Epithelial cell of proximal tubule (primary cell): ENCODE results near the gene HLCS. TPM values are rescaled to one million over a fixed set of nuclear protein-coding genes. Genes with fewer than 3 reads are reported as not detected.

Experiments used
- DNase-seq: peaks from one replicate; pipeline ENCODE4 v3.0.0-alpha.2; 2011; ENCODE audit warnings: low read depth
- H3K4me3 ChIP-seq: 2 replicates; pipeline ENCODE4 v1.5.1; 2011; ENCODE audit warnings: low read depth, mild to moderate bottlenecking, low read length
- total RNA-seq: library from RNA; depleted of rRNA; stranded (reverse); fragments of >200 nt; gene quantifications from 2 replicates; pipeline ENCODE4 v1.2.3, GENCODE V29; 2015
- TF ChIP-seq, protein P1 (sequence below): conservative IDR thresholded peaks from 2 replicates; pipeline ENCODE4 v1.5.1; 2012; ENCODE audit warnings: low read depth, mild to moderate bottlenecking, low read length

The HLCS gene
- total RNA-seq, 1 donor from 2014 or later, result 21.0 TPM

DNA sequence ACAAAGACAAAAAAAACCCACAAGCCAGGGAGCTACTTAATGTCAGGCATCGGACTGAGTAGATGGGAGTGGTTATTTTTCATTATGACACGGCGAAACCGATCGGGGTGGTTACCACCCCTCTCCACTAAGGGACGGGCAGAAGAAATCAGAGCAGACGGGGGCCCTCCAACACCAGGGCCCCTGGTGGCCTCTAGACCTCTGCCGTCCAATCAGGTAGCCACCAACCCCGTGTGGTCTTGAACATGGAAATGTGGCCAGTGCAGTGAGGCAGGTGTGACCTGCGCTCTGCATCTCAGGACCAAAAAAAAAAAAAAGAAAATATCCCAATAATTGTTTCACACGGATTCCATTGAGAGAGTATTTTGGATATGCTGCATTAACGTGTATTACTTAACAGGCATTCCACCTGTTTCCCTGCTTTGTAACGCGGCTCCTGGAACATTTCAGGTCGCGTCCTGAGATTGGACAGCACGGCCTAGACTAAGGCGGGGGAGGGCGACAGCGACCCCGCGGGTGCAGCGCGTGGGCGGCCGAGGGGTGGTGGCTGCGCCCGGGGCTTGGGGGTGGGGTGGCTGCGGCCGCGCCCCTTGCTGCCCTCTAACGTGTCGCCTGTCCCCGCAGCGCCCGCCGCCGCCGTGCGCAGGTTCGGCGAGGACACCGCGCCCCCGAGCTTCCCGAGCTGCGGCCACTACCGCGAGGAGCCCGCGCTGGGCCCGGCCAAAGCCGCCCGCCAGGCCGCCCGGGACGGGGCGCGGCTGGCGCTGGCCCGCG is 219.2 kb downstream of the HLCS start:
- TF ChIP-seq, protein P1, sequence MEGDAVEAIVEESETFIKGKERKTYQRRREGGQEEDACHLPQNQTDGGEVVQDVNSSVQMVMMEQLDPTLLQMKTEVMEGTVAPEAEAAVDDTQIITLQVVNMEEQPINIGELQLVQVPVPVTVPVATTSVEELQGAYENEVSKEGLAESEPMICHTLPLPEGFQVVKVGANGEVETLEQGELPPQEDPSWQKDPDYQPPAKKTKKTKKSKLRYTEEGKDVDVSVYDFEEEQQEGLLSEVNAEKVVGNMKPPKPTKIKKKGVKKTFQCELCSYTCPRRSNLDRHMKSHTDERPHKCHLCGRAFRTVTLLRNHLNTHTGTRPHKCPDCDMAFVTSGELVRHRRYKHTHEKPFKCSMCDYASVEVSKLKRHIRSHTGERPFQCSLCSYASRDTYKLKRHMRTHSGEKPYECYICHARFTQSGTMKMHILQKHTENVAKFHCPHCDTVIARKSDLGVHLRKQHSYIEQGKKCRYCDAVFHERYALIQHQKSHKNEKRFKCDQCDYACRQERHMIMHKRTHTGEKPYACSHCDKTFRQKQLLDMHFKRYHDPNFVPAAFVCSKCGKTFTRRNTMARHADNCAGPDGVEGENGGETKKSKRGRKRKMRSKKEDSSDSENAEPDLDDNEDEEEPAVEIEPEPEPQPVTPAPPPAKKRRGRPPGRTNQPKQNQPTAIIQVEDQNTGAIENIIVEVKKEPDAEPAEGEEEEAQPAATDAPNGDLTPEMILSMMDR, result no peak
- H3K4me3 ChIP-seq, result peak overlapping the region; percentile 33
- no peak for DNase-seq

DNA sequence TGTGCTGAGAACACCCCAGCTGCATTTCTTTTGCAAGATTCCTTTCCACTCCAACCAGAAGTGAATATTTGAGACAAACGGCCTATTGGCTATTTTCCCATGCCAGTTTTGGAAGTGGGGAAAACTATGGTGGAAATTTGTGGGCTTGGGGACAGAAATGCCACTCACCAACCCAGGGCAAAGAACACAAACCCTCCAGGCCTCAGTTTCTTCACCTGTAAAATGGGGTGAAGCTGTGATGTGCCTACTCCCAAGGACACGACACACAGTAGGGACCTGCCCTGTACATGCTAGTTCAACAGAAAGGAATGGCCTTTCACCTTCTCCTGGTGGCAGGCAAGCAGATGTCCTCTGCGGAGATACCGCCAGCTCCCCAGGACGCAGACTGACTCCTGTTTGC is 221.0 kb downstream of the HLCS start:
- DNase-seq, result no peak
- H3K4me3 ChIP-seq, result no peak overlapping the region
- TF ChIP-seq, protein P1, result no peak

DNA sequence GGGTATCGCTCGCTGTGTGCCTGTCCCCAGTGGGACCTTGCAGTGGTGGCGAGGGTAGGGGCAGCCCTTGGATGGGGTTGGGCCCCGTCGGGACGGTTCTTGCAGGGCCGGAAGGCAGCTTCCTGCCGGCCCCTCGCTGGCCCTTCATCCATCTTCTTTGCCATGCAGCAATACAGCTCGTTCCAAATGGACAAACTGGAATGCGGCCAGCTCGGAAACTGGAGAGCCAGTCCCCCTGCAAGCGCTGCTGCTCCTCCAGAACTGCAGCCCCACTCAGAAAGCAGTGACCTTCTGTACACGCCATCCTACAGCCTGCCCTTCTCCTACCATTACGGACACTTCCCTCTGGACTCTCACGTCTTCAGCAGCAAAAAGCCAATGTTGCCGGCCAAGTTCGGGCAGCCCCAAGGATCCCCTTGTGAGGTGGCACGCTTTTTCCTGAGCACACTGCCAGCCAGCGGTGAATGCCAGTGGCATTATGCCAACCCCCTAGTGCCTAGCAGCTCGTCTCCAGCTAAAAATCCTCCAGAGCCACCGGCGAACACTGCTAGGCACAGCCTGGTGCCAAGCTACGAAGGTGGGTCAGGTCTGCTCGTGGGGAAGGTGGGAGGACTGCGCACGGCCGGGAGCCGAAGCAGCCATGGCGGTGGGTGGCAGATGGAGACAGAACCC is 221.8 kb downstream of the HLCS start:
- DNase-seq, result no peak
- TF ChIP-seq, protein P1, result no peak
- peak overlapping the region; percentile 8 for H3K4me3 ChIP-seq

DNA sequence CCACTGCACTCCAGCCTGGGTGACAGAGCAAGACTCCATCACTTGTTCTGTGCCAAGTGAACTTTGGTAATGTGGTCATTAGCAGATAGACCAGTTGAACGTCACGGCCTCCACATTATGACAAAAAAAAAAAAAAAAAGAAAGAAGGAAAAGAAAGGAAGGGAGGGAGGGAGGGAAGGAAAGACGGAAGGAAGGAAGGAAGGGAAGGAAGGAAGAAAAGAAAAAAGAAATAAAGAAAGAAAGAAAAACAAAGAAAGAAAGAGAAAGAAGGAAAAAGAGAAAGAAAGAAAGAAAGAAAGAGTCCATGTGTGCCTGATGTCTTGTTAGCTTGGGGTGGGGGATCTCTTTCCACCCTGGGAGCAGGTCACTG is 222.3 kb downstream of the HLCS start:
- H3K4me3 ChIP-seq, result peak overlapping the region; percentile 8
- TF ChIP-seq, protein P1, result no peak
- no peak for DNase-seq

DNA sequence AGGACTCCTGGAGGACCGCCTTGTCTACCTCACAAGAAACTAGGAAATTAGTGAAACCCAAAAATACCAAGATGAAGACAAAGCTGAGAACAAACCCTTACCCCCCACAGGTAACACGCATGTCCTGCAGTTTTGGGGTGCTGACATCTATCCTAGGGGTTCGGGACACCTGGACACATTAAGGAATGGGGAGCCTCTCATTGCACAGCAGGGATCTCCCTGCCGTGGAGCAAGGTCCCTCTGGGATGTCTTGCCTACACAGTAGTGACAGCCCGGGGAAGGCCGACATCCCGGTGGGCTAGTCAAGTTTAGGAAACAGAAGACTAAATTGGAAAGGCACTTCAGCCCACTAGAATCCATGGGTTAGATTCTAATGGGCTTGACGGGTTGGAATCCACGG is 223.0 kb downstream of the HLCS start:
- TF ChIP-seq, protein P1, result no peak
- DNase-seq, result no peak
- no peak overlapping the region for H3K4me3 ChIP-seq

DNA sequence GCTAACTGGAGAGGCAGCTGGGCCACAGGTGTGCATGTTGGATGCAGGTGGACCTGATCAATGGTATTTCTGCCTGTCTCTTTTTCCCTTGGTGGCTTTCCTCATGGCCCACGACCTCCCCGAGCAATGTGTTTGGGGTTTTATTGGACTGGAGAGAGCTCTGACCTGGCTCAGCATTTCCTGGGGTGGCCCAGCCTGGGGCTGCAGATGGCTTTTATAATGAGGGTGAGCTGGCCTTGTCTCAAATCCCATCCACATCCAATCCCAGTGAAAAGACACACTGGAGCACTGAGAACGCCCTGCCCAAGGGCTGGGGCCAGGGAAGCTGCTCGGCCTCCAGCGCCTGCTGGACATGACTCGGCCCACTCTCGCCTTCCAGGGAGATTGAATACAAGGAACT is 223.5 kb downstream of the HLCS start:
- TF ChIP-seq, protein P1, result no peak

More for the DNA sequence above, 223.5 kb downstream of the HLCS start:
- no peak for DNase-seq
- H3K4me3 ChIP-seq, result no peak overlapping the region
